HepG2 (cell line): Measurements from ENCODE around the gene SIX4. TPM values are rescaled to one million over a fixed set of nuclear protein-coding genes. Genes with fewer than 3 reads are reported as not detected.

Experiments used
- ARNT ChIP-seq: fragments of 450-650 bp; IDR thresholded peaks from 2 replicates; pipeline ENCODE4 v1.6.1; 2017
- BRCA1 ChIP-seq: sonication (generic); formaldehyde crosslinking; IDR thresholded peaks from 2 replicates; pipeline ENCODE4 v1.4.0; 2020; ENCODE audit warnings: missing genetic modification reagents
- CCDC6 ChIP-seq: sonication (generic); formaldehyde crosslinking; IDR thresholded peaks from 2 replicates; pipeline ENCODE4 v1.8.1; 2022; ENCODE audit warnings: mild to moderate bottlenecking, missing genetic modification reagents, moderate library complexity
- E2F1 ChIP-seq: sonication (generic); formaldehyde crosslinking; IDR thresholded peaks from 2 replicates; pipeline ENCODE4 v1.5.0; 2020; ENCODE audit warnings: missing genetic modification reagents
- KDM4B ChIP-seq: sonication (generic); formaldehyde crosslinking; IDR thresholded peaks from 2 replicates; pipeline ENCODE4 v1.4.0; 2020; ENCODE audit warnings: missing genetic modification reagents
- MEIS1 ChIP-seq: sonication (generic); formaldehyde crosslinking; IDR thresholded peaks from 2 replicates; pipeline ENCODE4 v1.9.0; 2021; ENCODE audit warnings: mild to moderate bottlenecking, missing genetic modification reagents, moderate library complexity, borderline replicate concordance
- MIXL1 ChIP-seq: IDR thresholded peaks from 2 replicates; pipeline ENCODE4 v1.6.1; 2016
- MLXIP ChIP-seq: sonication (generic); formaldehyde crosslinking; IDR thresholded peaks from 2 replicates; pipeline ENCODE4 v1.9.0; 2021; ENCODE audit warnings: missing genetic modification reagents, borderline replicate concordance
- MYNN ChIP-seq: sonication (generic); formaldehyde crosslinking; IDR thresholded peaks from 2 replicates; pipeline ENCODE4 v1.4.0; 2020; ENCODE audit warnings: mild to moderate bottlenecking, low read depth, missing genetic modification reagents
- RXRB ChIP-seq: IDR thresholded peaks from 2 replicates; pipeline ENCODE4 v1.6.1; 2016; ENCODE audit warnings: borderline replicate concordance, missing genetic modification reagents, missing compliant biosample characterization
- SIN3B ChIP-seq: fragments of 150-350 bp; IDR thresholded peaks from 2 replicates; pipeline ENCODE4 v1.6.1; 2014; ENCODE audit warnings: low read length
- TFAP4 ChIP-seq: sonication (generic); IDR thresholded peaks from 2 replicates; pipeline ENCODE4 v1.6.1; 2016; ENCODE audit warnings: low read depth, borderline replicate concordance
- TRAFD1 ChIP-seq: sonication (generic); formaldehyde crosslinking; IDR thresholded peaks from 2 replicates; pipeline ENCODE4 v1.5.1; 2020; ENCODE audit warnings: missing genetic modification reagents, mild to moderate bottlenecking, borderline replicate concordance
- YEATS2 ChIP-seq: sonication (generic); formaldehyde crosslinking; IDR thresholded peaks from 2 replicates; pipeline ENCODE4 v1.4.0; 2020; ENCODE audit warnings: missing genetic modification reagents, borderline replicate concordance
- ZFP1 ChIP-seq: IDR thresholded peaks from 2 replicates; pipeline ENCODE4 v1.6.1; 2016
- ZIK1 ChIP-seq: sonication (generic); formaldehyde crosslinking; IDR thresholded peaks from 2 replicates; pipeline ENCODE4 v1.5.0; 2020; ENCODE audit warnings: mild to moderate bottlenecking, low read depth, missing genetic modification reagents, borderline replicate concordance
- ZNF138 ChIP-seq: sonication (generic); formaldehyde crosslinking; IDR thresholded peaks from 2 replicates; pipeline ENCODE4 v1.5.0; 2020; ENCODE audit warnings: mild to moderate bottlenecking, low read depth, missing genetic modification reagents
- ZNF143 ChIP-seq: sonication (generic); formaldehyde crosslinking; IDR thresholded peaks from 2 replicates; pipeline ENCODE4 v1.4.0; 2020; ENCODE audit warnings: missing genetic modification reagents
- ZNF17 ChIP-seq: sonication (generic); formaldehyde crosslinking; IDR thresholded peaks from 2 replicates; pipeline ENCODE4 v1.5.0; 2020; ENCODE audit warnings: mild to moderate bottlenecking, missing genetic modification reagents
- ZNF34 ChIP-seq: sonication (generic); formaldehyde crosslinking; IDR thresholded peaks from 2 replicates; pipeline ENCODE4 v1.4.0; 2020; ENCODE audit warnings: mild to moderate bottlenecking, missing genetic modification reagents, borderline replicate concordance
- ZNF343 ChIP-seq: sonication (generic); formaldehyde crosslinking; IDR thresholded peaks from 2 replicates; pipeline ENCODE4 v1.4.0; 2020; ENCODE audit warnings: mild to moderate bottlenecking, missing genetic modification reagents
- ZNF556 ChIP-seq: sonication (generic); formaldehyde crosslinking; IDR thresholded peaks from 2 replicates; pipeline ENCODE4 v1.4.0; 2020; ENCODE audit warnings: mild to moderate bottlenecking, missing genetic modification reagents, borderline replicate concordance
- ZNF7 ChIP-seq: IDR thresholded peaks from 2 replicates; pipeline ENCODE4 v1.6.1; 2016; ENCODE audit warnings: missing biosample characterization, missing genetic modification reagents
- ZNF704 ChIP-seq: sonication (generic); formaldehyde crosslinking; IDR thresholded peaks from 2 replicates; pipeline ENCODE4 v1.8.1; 2023; ENCODE audit warnings: mild to moderate bottlenecking, inconsistent platforms, moderate library complexity, missing genetic modification reagents, borderline replicate concordance
- polyA plus RNA-seq, 8 experiments: library from polyadenylated mRNA; depleted of rRNA in 3 of 8; stranded (reverse) in 7 of 8; unstranded in 1 of 8; fragments of >200 nt; fragmentation: Illumina TruSeq in 4 of 8; extraction: Trizol in 4 of 8; gene quantifications; 2 replicates each; pipeline versions ENCODE4 v1.2.1 to v1.2.3, GENCODE V29; 2011 to 2016; ENCODE audit warnings: low read depth in 4 of 8, missing spikeins in 1 of 8, mixed read lengths in 1 of 8; ENCODE audit not compliant: insufficient read depth in 1 of 8
- total RNA-seq, 5 experiments: library from RNA; depleted of rRNA; stranded (reverse); fragments of >200 nt; fragmentation: Illumina TruSeq; extraction: Trizol; gene quantifications; 2 replicates each; pipeline ENCODE4 v1.2.3, GENCODE V29; 2016; ENCODE audit warnings: low read depth in 1 of 5

The SIX4 gene
- total and polyA plus RNA-seq, 2 of the 13 experiments (the other 11 are each of a cell fraction or from before 2014, with no cell fraction given), result 5.0 to 6.0 TPM

- TF ChIP-seq MLXIP (CRISPR knock-in tag), result no peak
- TF ChIP-seq TRAFD1 (CRISPR knock-in tag), result no peak
- no peak for TF ChIP-seq E2F1 (CRISPR knock-in tag)
- TF ChIP-seq MYNN, result no peak
- no peak for TF ChIP-seq BRCA1 (CRISPR knock-in tag)
- no peak for TF ChIP-seq ZIK1 (CRISPR knock-in tag)
- TF ChIP-seq YEATS2, result no peak
- TF ChIP-seq ZNF704, result no peak
- no peak for TF ChIP-seq ARNT
- no peak for TF ChIP-seq TFAP4
- TF ChIP-seq ZFP1 (CRISPR knock-in tag), result no peak
- TF ChIP-seq ZNF343 (CRISPR knock-in tag), result no peak
- peak; percentile 41 for TF ChIP-seq ZNF143
- no peak for TF ChIP-seq ZNF7 (CRISPR knock-in tag)
- TF ChIP-seq KDM4B (CRISPR knock-in tag), result no peak
- peak; percentile 67 for TF ChIP-seq RXRB (CRISPR knock-in tag)
- TF ChIP-seq ZNF17 (CRISPR knock-in tag), result no peak
- TF ChIP-seq MEIS1 (CRISPR knock-in tag), result no peak
- no peak for TF ChIP-seq CCDC6 (CRISPR knock-in tag)
- no peak for TF ChIP-seq ZNF138 (CRISPR knock-in tag)
- peak; percentile 69; the same call in 1 of the 2 replicates for TF ChIP-seq MIXL1 (CRISPR knock-in tag)
- TF ChIP-seq ZNF34, result no peak
- TF ChIP-seq ZNF556 (CRISPR knock-in tag), result no peak
- no peak for TF ChIP-seq SIN3B
These were observed 32.6 kb downstream of the SIX4 start (continued) for GRCh38 chr14:60691383-60692113.
